NCI-H2227 (cell line): ENCODE results near the gene ARRDC5.
"Not testable (repeated sequence)": the region's sequence is repeated elsewhere in the genome, so short reads cannot be mapped to it uniquely, and the experiment has no call there.

Experiments used
- DNase-seq: peaks from one replicate; lab custom pipeline; 2025; ENCODE audit not compliant: unreplicated experiment; lab: John Stamatoyannopoulos, UW

The ARRDC5 gene

DNA sequence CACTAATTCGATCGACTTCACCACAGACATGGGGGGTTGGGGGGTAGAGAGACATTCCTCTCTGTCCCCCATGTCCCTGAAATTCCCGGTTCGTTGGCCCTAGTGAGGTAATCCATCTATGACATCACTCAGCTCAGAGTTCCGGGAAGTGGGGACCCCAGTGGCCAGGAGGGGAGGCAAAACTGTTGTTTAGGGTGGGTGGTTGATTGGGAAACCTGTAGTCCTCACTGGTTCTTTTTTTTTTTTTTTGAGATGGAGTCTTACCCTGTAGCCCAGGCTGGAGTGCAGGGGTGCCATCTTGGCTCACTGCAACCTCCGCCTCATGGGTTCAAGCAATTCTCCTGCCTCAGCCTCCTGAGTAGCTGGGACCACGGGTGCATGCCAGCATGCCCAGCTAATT lies at the start of gene ARRDC5:
ARRDC5 (minus strand) TSS at position 101 of the 400 bp plus-strand sequence; CDS start at position 30, 71 bp downstream.
- DNase-seq = no peak

DNA sequence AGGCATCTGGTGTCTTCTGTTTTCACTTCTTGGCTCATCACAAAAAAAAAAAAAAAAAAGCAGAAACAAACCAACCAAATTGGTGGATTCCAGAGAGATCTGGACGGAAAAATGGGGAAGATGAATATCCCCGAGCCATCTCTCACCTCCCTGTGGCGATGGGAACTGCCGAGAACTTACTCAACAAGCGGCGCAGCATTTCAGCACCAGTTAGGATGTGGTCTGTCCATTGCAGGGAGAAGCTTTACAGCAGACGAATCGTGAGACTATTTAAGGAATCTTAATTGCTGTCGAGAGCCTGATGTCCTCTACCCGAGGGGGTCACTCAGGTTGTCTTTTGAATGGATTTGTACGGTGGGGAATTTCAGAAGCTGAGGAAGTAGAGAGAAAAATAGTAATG lies 49.0 kb upstream of the ARRDC5 start:
- DNase-seq = no peak

- not testable (repeated sequence) for DNase-seq
Measured at GRCh38 chr19:4950650-4951049, 48.0 kb upstream of the ARRDC5 start.

- DNase-seq = not testable (repeated sequence)
Measured at GRCh38 chr19:4941638-4942169, 39.0 kb upstream of the ARRDC5 start.

GRCh38 chr19:4939466-4939865 lies 36.8 kb upstream of the ARRDC5 start:
- DNase-seq = no peak

DNA sequence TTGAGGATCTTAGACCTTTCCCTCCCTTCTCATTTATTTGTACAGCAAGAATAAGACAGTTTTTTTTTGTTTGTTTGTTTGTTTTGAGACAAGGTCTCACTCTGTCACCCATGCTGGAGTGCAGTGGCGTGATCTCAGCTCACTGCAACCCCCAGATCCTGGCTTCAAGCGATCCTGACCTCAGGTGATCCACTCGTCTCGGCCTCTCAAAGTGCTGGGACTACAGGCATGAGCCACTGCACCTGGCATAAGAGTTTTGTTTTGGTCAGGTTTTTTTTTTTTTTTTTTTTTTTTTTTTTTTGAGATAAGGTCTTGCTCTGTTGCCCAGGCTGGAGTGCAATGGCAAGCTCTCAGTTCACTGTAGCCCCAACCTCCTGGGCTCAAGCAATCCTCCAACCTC lies 35.8 kb upstream of the ARRDC5 start:
- not testable (repeated sequence) for DNase-seq

DNA sequence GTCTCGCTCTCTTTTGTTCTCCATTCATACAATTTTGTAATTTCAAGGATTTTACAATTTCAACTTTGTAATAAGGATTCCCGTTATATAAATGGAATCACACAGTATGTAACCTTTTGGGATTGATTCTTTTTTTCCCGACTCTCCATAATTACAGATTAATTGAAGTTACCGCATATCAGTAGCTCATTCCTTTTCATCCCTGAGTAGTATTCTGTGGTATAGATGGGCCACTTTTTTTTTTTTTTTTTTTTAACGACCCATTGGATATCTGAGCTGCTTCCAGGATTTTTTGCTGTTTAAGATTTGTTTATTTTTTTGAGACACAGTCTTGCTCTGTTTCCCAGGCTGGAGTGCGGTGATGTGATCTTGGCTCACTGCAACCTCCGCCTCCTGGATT lies 34.4 kb upstream of the ARRDC5 start:
- DNase-seq = no peak

- DNase-seq = no peak
Measured at GRCh38 chr19:4935444-4935843, 32.7 kb upstream of the ARRDC5 start.

DNA sequence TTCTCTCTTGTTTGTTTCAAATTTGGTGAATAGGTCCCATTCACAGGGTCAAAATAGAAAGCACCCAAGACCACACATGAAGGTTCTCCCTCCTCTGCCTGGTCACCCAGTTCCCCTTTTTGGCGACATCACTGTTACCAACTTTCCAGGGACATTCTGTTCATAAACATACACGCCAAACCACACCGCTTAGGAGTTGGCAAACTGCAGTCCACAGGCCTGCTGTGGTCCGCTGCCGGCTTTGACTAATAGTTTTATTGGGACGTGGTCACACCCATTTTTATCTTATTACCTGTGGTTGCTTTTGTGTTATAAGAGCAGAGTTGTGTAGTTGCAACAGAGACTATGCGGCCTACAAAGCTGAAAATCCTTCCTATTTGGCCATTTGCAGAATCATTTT lies 30.8 kb upstream of the ARRDC5 start:
- DNase-seq = no peak

DNA sequence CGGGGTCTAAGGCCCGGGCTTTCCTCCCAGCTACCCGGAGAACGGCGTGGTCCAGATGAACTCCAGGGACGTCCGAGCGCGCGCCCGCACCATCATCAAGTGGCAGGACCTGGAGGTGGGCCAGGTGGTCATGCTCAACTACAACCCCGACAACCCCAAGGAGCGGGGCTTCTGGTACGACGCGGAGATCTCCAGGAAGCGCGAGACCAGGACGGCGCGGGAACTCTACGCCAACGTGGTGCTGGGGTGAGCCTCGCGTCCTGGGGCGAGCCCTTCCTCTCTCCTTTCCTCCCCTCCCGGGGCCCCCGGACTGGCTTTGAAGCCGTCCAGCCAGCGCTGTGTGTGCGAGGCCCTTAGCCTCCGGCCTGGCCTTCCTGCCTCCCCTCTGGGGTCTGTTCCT lies 30.0 kb upstream of the ARRDC5 start:
- no peak for DNase-seq

DNA sequence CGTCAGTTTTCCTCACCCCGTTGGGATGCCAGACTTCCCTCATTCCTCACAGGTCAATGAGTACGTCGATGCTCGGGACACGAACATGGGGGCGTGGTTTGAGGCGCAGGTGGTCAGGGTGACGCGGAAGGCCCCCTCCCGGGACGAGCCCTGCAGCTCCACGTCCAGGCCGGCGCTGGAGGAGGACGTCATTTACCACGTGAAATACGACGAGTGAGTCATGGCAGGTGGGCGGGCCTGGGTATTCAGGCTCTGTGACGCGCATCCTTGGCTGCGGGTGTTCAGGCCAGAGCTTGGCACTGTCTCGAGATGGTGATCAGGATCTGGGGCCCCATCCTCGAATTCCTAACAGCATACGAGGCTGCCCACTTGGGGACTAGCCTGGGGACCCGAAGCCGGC lies 28.0 kb upstream of the ARRDC5 start:
- no peak for DNase-seq

- DNase-seq = no peak
Measured at GRCh38 chr19:4929186-4929585, 26.5 kb upstream of the ARRDC5 start.

DNA sequence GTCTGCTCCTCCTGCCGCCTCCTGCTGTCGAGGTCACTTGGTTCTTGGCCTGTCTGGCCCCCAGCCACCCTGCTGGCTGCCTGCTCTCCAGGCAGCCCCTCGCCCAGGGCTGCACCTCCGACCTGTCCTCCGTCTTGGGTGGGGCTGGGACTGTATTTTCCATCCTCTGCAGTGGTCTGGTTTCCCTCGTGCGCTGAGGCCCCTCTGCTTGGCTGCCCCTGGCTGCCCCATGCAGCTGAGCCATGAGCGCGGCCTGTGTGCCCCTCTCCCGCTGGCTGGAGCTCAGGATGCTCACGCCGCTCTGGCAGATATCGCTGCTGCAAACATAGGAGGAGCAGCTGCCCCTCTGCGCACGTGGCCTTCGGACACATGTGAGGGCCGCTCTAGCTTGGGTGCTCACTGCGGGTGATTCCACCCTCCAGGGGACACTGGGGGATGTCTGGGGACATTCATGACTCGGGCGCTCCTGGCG lies 20.6 kb upstream of the ARRDC5 start:
- no peak for DNase-seq

- DNase-seq = no peak
Measured at GRCh38 chr19:4922530-4923275, 20.0 kb upstream of the ARRDC5 start.

DNA sequence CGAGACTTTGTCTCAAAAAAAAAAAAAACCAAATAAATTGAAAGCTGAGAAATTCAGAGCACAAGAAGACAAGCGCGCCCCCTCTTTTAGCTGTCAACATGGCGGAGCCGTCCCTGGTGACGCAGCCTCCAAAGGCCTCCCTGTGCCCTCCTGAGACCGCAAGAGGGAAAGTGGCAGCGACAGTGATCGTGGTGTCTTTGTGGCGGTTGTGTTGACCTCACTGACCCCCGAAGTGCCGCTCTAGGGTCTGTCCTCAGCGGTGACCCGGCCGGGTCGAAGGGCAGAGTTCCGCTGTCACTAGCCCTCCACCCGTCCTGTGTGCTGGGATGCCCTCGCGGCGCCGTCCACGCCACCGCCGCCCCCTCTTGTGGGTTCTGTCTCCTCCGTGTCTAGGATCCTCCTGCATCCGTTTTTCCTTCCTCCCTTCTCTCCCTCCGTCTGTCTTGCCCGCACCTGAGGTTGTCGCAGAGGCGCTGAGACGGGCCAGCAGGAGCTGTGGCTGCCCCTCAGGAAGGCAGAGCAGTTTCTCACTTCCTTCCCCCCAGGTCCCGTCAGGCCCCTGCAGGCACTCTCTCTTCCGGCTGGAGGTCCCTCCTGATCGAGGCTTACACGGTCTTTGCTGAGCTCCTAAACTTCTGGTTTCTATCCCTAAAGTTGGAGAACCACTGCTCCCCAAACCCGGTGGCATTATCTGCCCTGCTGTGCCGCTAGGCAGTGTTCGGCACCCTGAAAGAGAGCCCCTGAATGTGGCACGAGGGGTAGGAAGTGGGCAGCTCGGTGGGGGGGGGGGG lies 13.8 kb upstream of the ARRDC5 start:
- DNase-seq = no peak

DNA sequence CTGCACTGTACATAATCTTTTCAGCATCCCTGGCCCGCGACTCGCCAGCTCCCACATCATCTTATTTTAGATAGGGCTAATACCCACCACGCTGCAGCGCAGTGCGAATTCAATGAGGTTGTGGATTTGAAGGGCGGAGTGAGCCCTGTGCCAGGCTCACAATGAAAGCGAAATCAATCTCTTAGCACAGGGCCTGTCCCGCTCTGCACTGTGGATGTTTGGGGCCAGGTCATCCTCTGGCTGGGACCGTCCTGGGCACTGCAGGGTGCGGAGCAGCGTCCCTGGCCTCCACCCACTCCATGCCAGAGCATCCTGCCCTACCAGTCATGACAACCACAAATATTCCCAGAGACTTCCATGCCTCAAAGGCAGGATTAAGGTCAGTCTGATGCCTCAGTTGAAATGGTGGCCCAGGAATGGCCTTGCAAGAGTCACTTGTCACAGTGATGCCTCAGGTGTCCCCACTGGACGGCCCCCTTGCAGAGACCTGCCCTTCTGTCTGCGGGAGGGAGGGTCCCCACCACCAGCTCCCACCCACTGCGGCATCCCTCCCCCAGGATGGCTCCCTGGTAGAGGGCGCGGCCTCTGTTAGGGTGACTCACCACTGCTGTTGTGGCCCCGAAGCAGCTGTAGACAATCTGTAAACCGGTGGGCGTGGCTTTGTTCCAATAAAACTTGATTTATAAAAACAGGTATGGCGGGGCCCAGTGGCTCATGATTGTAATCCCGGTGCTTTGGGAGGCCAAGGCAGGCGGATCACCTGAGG lies 12.2 kb upstream of the ARRDC5 start:
- DNase-seq = no peak

- no peak for DNase-seq
Measured at GRCh38 chr19:4913996-4914735, 11.5 kb upstream of the ARRDC5 start.

DNA sequence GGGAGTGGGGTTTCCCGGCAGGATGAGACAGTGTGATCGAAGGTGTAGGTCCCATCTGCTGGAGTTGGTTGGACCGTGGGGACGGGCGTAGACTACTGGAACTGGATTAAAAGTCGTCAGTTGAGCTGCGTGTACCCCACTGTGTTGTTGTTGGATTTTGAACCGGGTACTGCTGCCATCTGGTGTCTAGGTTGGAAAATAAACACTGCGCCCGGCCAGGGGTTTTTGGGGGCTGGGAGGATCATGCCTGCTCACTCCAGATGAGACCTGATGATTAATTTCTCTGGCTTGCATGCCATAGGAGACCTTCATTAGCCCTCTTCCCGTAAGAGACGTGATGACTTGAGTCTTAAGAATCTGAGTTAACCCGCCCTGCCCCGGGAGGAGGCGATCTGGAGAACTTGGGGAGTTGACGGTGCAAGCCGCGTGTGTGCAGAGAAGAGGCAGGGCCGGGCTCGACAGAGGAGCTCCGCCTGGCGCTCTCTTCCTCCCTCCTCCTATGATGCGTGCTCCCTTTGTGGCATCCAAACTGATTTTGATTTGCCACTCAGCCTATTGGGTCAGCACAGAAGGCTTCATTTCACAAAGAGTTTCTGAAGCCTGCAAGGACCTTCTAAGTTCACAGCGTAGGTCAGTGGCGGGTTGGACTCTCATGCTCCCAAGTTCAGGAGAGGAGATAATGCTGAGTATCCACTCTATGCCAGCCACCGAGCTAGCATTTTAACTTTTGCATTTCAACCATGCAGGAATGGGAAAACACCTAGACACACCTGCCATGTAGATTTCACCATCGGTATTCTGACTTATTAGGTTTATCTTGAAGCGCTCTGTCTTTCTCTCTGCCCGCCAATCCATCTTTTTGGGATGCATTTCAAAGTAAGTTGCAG lies 9.3 kb upstream of the ARRDC5 start:
- peak; percentile 70 for DNase-seq

- DNase-seq = no peak
Measured at GRCh38 chr19:4911314-4911713, 8.6 kb upstream of the ARRDC5 start.
